ENCODE results near the gene PDGFC.

DNA sequence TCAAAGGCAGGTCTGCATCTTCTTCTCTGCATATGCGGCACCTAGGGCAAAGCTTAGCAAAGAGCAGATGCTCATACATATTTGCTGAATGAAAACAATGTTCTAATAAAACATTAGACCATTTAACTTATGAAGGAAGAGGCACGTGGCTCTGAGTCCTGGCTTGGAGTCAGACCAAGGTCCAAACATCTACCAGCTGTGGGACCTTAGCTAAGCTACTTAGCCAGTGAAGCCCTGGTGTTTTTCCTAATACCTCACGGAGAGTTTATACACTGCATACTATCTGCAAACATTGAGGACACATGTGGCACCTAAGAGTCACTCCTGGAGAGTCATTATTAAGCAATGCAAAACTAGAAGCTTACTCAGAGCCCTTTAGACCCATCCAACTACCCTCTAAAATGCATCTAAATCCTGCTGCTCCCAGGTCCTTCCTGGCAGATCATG is 9.0 kb downstream of the PDGFC start:
- TF ChIP-seq, protein P1, sequence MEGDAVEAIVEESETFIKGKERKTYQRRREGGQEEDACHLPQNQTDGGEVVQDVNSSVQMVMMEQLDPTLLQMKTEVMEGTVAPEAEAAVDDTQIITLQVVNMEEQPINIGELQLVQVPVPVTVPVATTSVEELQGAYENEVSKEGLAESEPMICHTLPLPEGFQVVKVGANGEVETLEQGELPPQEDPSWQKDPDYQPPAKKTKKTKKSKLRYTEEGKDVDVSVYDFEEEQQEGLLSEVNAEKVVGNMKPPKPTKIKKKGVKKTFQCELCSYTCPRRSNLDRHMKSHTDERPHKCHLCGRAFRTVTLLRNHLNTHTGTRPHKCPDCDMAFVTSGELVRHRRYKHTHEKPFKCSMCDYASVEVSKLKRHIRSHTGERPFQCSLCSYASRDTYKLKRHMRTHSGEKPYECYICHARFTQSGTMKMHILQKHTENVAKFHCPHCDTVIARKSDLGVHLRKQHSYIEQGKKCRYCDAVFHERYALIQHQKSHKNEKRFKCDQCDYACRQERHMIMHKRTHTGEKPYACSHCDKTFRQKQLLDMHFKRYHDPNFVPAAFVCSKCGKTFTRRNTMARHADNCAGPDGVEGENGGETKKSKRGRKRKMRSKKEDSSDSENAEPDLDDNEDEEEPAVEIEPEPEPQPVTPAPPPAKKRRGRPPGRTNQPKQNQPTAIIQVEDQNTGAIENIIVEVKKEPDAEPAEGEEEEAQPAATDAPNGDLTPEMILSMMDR (IDR thresholded peaks at IDR 0.05): no peak
- no peak for TF ChIP-seq POLR2A (IDR thresholded peaks at IDR 0.05)
